ENCODE data around the gene ZNF124. TPM values are rescaled to one million over a fixed set of nuclear protein-coding genes. Genes with fewer than 3 reads are reported as not detected.

Gene ZNF124
- total RNA-seq, 3 donors from 2014 or later: 16.8 to 54.2 (median 46.5) TPM

DNA sequence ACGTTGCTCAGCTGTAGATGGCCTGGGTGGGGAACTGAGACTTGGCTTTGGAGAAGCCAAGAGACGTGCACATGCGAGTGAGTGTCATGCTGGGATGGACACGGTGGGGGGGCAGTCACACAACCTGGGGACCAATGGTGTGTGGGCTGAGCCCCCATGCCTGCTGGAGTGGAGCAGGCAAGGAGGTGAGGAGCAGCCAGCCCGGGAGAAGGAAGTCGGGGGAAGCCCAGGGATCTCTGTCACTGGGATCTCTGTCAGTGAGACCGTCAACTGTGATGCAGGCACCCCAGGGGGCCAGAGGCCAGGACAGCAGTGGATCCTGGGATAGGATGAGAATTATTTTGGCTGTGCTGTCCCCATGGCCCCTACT lies 56.7 kb downstream of the ZNF124 start:
- no peak for TF ChIP-seq POLR2A (IDR thresholded peaks at IDR 0.05)
- TF ChIP-seq CTCF (IDR thresholded peaks at IDR 0.05): no peak
- TF ChIP-seq POLR2AphosphoS5 (IDR thresholded peaks at IDR 0.05): no peak
- Histone ChIP-seq H3K27ac (no peak overlapping the region), H3K27me3 (no peaks in the 10 kb centered on the region), H3K9me3 (no peaks in the 10 kb centered on the region), H3K4me3 (no peak overlapping the region), H3K4me1 (no peaks in the 10 kb centered on the region), H3K36me3 (no peaks in the 10 kb centered on the region)
- no peak for DNase-seq (ENCODE audit: low spot score in 2 of 2)
- intact Hi-C loops (cut with DNase I; ENCODE audit: low total_unique reads): no loop called here

DNA sequence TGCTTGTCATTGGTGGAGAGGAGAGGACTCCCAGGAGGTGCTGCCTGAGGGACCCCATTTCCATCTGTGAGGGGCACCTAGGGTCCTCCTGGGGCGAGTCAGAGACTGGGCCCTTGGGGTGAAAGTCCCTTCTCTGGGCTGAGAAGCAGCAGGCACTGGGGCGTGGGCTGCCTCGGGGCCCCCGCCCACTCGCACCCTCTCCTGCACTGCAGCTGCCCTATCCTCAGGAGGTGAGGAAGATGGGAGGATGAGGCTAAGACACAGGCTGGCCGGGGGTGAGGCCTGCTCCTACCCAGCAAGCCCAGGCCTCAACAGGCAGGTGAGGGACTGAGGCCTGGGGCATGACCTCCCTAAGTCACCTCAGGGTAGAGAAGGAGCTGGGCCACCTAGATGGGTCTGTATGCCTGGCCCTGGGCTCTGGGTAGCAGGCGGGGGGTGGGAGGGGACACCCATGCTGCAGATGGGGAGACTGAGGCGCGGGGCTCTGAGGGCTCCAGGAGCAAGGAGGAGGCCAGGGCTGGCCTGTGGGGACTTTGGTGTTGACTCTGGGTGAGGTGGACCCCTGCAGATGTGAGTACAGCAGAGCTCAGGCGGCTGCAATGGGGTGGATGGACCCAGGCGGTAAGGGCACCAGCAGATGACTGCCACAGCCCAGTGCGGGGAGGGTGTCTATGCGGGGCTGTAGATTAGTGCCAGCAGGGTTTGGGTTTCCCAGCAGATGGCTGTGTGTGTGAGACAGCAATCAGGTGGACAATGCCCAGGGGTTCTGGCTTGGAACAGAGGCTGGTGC lies 57.3 kb downstream of the ZNF124 start:
- no peak for DNase-seq (ENCODE audit: low spot score in 2 of 2)
- intact Hi-C loops (cut with DNase I; ENCODE audit: low total_unique reads): no loop called here
- TF ChIP-seq POLR2A (IDR thresholded peaks at IDR 0.05) (no peak), CTCF (IDR thresholded peaks at IDR 0.05) (no peak), POLR2AphosphoS5 (IDR thresholded peaks at IDR 0.05) (no peak)
- Histone ChIP-seq H3K27me3 (no peaks in the 10 kb centered on the region), H3K9me3 (no peaks in the 10 kb centered on the region), H3K36me3 (no peaks in the 10 kb centered on the region), H3K4me1 (no peaks in the 10 kb centered on the region), H3K27ac (no peak overlapping the region), H3K4me3 (no peak overlapping the region)

DNA sequence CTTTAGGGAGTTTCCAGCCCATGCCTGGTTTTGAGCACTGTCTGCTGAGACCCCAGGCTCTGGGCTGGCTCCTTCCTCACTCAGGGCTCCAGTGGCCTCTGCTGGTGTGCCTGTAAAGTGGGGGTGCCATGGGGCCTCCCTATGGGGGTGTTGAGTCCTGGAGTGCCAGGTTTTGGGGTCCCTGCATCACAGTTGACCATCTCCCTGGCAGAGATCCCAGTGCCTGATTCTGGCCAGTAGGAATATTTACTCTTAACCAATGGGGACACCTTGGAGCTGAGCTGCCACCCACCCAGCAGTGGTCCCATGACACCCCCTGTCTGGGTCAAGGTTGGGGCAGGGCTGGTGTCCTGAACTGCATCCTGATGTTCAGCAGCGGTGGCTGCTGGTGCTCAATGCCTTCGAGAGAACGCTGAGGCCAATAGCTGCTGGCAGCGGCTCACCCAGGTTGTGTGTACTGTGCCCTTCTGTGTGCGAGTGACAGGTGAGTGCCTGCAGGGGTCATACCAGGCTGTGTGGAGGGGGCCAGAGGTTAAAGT lies 58.0 kb downstream of the ZNF124 start:
- Histone ChIP-seq H3K36me3 (no peaks in the 10 kb centered on the region), H3K27me3 (no peaks in the 10 kb centered on the region), H3K4me1 (no peaks in the 10 kb centered on the region), H3K4me3 (no peak overlapping the region), H3K27ac (peak overlapping the region in 1 of 2 donors; percentile 93), H3K9me3 (no peaks in the 10 kb centered on the region)
- intact Hi-C loops (cut with DNase I; ENCODE audit: low total_unique reads): no loop called here
- no peak for TF ChIP-seq POLR2A (IDR thresholded peaks at IDR 0.05)
- no peak for TF ChIP-seq POLR2AphosphoS5 (IDR thresholded peaks at IDR 0.05)
- no peak for DNase-seq (ENCODE audit: low spot score in 2 of 2)

GRCh38 chr1:247113094-247113497 lies 58.7 kb downstream of the ZNF124 start:
- intact Hi-C loops (cut with DNase I; ENCODE audit: low total_unique reads): no loop called here
- no peak for DNase-seq (ENCODE audit: low spot score in 2 of 2)
- no peaks in the 10 kb centered on the region for H3K36me3 ChIP-seq
- H3K27me3 ChIP-seq: no peaks in the 10 kb centered on the region
- no peaks in the 10 kb centered on the region for H3K4me1 ChIP-seq
- no peak for TF ChIP-seq CTCF (IDR thresholded peaks at IDR 0.05)
- TF ChIP-seq POLR2A (IDR thresholded peaks at IDR 0.05): no peak
- TF ChIP-seq POLR2AphosphoS5 (IDR thresholded peaks at IDR 0.05): no peak
- no peak overlapping the region for H3K4me3 ChIP-seq
- H3K9me3 ChIP-seq: no peaks in the 10 kb centered on the region
- H3K27ac ChIP-seq: peak overlapping the region; percentile 78 to 93

- DNase-seq (ENCODE audit: low spot score in 2 of 2): no peak
- Histone ChIP-seq H3K36me3 (no peaks in the 10 kb centered on the region), H3K27ac (peak overlapping the region; percentile 78 to 93), H3K9me3 (no peaks in the 10 kb centered on the region), H3K27me3 (no peaks in the 10 kb centered on the region), H3K4me3 (peak overlapping the region; percentile 76 to 98 (median 87)), H3K4me1 (no peaks in the 10 kb centered on the region)
- TF ChIP-seq POLR2A (IDR thresholded peaks at IDR 0.05) (no peak), CTCF (IDR thresholded peaks at IDR 0.05) (no peak), POLR2AphosphoS5 (IDR thresholded peaks at IDR 0.05) (no peak)
- intact Hi-C loops (cut with DNase I; ENCODE audit: low total_unique reads): no loop called here
Measured at GRCh38 chr1:247112479-247112781, 59.4 kb downstream of the ZNF124 start.
